ENCODE results near the gene OFD1. TPM values are rescaled to one million over a fixed set of nuclear protein-coding genes. Genes with fewer than 3 reads are reported as not detected.

The OFD1 gene
- total RNA-seq, 1 donor from 2014 or later: 61.4 TPM

DNA sequence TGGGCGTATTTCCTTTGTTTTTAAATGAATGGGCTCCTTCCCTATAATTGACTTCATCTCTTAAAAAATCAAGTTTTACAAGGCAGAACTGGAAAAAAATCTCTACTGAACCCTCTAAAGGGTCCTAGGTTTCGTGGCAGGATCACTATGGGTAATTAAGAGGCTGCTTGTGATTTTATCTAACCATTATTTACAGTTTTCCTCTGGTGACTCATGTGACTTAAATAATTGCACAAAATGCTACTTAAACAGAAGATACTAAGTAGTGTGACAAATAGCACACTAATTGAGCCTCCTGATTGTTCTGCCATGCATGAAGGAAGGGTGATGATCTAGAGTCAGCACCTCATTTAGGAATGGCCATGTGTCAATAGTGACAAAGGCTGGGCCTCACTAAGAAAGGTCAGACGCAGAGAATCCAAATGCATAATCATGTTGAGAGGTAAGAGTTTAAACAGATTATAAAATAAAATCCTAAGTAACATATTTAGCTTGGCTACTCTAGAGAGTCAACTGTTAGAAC is 35.5 kb downstream of the OFD1 start:
- no peak for DNase-seq
- no peak for ATAC-seq (ENCODE audit: low read depth)
- no peaks in the 10 kb centered on the region for H3K27me3 Mint-ChIP-seq
- H3K4me1 Mint-ChIP-seq: no peaks in the 10 kb centered on the region
- intact Hi-C loops (cut with micrococcal nuclease): no loop called here
- no peaks in the 10 kb centered on the region for H3K9me3 Mint-ChIP-seq
- CTCF ChIA-PET: no interaction called here
- POLR2A ChIA-PET: no interaction called here
- TF ChIP-seq, protein P1, sequence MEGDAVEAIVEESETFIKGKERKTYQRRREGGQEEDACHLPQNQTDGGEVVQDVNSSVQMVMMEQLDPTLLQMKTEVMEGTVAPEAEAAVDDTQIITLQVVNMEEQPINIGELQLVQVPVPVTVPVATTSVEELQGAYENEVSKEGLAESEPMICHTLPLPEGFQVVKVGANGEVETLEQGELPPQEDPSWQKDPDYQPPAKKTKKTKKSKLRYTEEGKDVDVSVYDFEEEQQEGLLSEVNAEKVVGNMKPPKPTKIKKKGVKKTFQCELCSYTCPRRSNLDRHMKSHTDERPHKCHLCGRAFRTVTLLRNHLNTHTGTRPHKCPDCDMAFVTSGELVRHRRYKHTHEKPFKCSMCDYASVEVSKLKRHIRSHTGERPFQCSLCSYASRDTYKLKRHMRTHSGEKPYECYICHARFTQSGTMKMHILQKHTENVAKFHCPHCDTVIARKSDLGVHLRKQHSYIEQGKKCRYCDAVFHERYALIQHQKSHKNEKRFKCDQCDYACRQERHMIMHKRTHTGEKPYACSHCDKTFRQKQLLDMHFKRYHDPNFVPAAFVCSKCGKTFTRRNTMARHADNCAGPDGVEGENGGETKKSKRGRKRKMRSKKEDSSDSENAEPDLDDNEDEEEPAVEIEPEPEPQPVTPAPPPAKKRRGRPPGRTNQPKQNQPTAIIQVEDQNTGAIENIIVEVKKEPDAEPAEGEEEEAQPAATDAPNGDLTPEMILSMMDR (IDR thresholded peaks at IDR 0.05): no peak
- no peak overlapping the region for H3K4me3 Mint-ChIP-seq
- H3K36me3 Mint-ChIP-seq (ENCODE audit: low read depth): peaks cover 77% of the 10 kb centered on the region
- H3K27ac Mint-ChIP-seq: no peak overlapping the region

DNA sequence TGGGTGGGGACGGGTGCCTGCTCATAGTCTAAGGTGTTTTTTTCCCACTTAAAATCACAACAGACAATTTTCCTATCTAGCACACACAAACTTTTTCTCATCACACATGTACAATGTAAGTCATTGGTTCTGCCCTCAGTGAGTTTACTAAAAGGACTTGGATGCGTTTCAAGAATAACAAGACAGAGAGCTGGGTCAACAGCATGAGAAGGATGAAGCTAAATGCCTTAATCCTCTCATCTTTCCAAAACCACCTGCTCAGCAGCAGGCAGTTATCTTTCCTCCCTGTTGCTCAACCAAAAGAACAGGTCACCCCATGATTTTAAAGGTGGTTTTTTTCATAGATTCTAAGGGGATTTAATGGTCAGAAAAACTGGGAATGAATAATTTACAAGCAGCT is 40.1 kb downstream of the OFD1 start:
- DNase-seq (no peak), ATAC-seq (ENCODE audit: low read depth) (no peak)
- Mint-ChIP-seq H3K4me3 (no peak overlapping the region), H3K27ac (no peak overlapping the region), H3K27me3 (no peaks in the 10 kb centered on the region), H3K9me3 (no peaks in the 10 kb centered on the region), H3K36me3 (ENCODE audit: low read depth) (peaks cover 52% of the 10 kb centered on the region), H3K4me1 (no peaks in the 10 kb centered on the region)
- TF ChIP-seq, protein P1 (IDR thresholded peaks at IDR 0.05): no peak
- ChIA-PET POLR2A (no interaction called here), CTCF (no interaction called here)
- intact Hi-C loops (cut with micrococcal nuclease): no loop called here

- peaks cover 42% of the 10 kb centered on the region for H3K36me3 Mint-ChIP-seq (ENCODE audit: low read depth)
- intact Hi-C loops (cut with micrococcal nuclease): no loop called here
- no peak overlapping the region for H3K27ac Mint-ChIP-seq
- CTCF ChIA-PET: interaction anchor here (0.6 kb wide), 1 partner anchor 19 kb away, joined by 3 read pairs; no protein-coding TSS in a partner anchor
- no peak for DNase-seq
- H3K4me3 Mint-ChIP-seq: no peak overlapping the region
- H3K4me1 Mint-ChIP-seq: no peaks in the 10 kb centered on the region
- H3K27me3 Mint-ChIP-seq: no peaks in the 10 kb centered on the region
- POLR2A ChIA-PET: no interaction called here
- no peak for ATAC-seq (ENCODE audit: low read depth)
- TF ChIP-seq, protein P1 (IDR thresholded peaks at IDR 0.05): no peak
- no peaks in the 10 kb centered on the region for H3K9me3 Mint-ChIP-seq
Measured at GRCh38 chrX:13775837-13776236, 41.3 kb downstream of the OFD1 start.

- ChIA-PET CTCF (no interaction called here), POLR2A (no interaction called here)
- Mint-ChIP-seq H3K36me3 (ENCODE audit: low read depth) (peaks cover 39% of the 10 kb centered on the region), H3K27me3 (no peaks in the 10 kb centered on the region), H3K4me3 (no peak overlapping the region), H3K9me3 (no peaks in the 10 kb centered on the region), H3K27ac (no peak overlapping the region), H3K4me1 (no peaks in the 10 kb centered on the region)
- ATAC-seq (ENCODE audit: low read depth) (no peak), DNase-seq (no peak)
- TF ChIP-seq, protein P1 (IDR thresholded peaks at IDR 0.05): no peak
- intact Hi-C loops (cut with micrococcal nuclease): no loop called here
Measured at GRCh38 chrX:13776387-13776786, 41.8 kb downstream of the OFD1 start.

DNA sequence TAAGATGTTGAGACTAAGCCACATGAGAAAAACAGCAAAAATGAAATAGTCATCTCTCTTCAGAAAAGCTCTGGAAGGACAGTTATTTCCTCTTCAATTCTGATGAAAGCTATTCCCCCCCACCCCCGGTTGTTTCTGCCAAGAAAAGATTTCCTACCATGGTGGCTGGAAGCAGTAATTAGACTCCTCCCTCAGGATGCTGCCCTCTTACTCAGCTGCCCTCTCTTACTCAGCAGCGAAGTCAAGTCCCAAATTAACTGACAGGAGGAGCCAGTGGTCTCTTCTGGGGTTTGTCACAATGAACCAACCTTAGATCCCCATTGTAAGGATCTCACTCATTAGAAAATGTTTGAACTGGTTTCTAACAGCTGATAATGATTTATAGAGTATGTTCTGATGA is 44.4 kb downstream of the OFD1 start:
- Mint-ChIP-seq H3K4me3 (no peak overlapping the region), H3K27me3 (no peaks in the 10 kb centered on the region), H3K9me3 (no peaks in the 10 kb centered on the region), H3K4me1 (no peaks in the 10 kb centered on the region), H3K36me3 (ENCODE audit: low read depth) (peaks cover 23% of the 10 kb centered on the region), H3K27ac (no peak overlapping the region)
- intact Hi-C loops (cut with micrococcal nuclease): no loop called here
- POLR2A ChIA-PET: interaction anchor here (0.6 kb wide), 1 partner anchor 12 kb away, joined by 7 read pairs; no protein-coding TSS in a partner anchor
- TF ChIP-seq, protein P1 (IDR thresholded peaks at IDR 0.05): no peak
- CTCF ChIA-PET: no interaction called here
- ATAC-seq (ENCODE audit: low read depth): no peak
- DNase-seq: no peak
